Measurements from ENCODE around the gene SUMO3.

The SUMO3 gene

GRCh38 chr21:44858291-44858690 is 40.4 kb upstream of the SUMO3 start:
- DNase-seq (ENCODE audit: low read depth), result no peak
- in situ Hi-C loops (cut with HindIII; ENCODE audit: low sequenced_read_pairs), result no loop called here
- TF ChIP-seq, protein P1, sequence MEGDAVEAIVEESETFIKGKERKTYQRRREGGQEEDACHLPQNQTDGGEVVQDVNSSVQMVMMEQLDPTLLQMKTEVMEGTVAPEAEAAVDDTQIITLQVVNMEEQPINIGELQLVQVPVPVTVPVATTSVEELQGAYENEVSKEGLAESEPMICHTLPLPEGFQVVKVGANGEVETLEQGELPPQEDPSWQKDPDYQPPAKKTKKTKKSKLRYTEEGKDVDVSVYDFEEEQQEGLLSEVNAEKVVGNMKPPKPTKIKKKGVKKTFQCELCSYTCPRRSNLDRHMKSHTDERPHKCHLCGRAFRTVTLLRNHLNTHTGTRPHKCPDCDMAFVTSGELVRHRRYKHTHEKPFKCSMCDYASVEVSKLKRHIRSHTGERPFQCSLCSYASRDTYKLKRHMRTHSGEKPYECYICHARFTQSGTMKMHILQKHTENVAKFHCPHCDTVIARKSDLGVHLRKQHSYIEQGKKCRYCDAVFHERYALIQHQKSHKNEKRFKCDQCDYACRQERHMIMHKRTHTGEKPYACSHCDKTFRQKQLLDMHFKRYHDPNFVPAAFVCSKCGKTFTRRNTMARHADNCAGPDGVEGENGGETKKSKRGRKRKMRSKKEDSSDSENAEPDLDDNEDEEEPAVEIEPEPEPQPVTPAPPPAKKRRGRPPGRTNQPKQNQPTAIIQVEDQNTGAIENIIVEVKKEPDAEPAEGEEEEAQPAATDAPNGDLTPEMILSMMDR (IDR thresholded peaks at IDR 0.05; ENCODE audit: low read depth, low read length, missing control alignments), result no peak
- H3K4me3 ChIP-seq (ENCODE audit: low read depth, low read length), result no peak overlapping the region

DNA sequence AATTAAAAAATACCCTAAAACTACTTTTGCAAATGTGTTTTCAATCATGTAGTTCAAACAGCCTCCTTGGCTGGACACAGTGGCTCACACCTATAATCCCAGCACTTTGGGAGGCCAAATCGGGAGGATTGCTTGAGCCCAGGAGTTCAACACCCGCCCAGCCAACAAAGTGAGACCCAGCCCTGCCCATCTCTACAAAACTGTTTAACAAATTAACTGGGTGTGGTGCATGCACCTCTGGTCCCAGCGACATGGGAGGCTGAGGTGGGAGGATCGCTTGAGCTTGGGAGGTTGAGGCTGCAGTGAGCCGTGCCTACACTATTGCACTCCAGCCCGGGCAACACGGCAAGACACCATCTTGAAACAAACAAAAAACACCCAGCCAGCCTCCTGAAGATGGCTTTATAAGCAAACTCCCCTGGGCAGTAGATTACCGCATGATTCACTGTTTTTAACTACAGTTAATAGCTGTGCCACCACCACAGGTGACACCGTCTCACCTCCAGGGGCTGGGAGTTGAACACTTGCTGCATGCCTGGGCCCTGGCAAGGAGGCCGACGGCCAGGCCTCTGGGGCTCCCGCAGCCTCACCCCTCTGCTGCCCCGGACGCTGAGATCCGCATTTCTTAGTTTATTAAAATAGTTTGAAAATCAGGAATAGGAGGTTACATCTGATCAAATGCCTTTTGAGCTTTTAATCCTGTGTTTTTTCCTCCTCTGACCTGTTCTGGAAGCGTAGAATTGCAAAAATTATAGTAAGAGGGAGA is 39.4 kb upstream of the SUMO3 start:
- TF ChIP-seq, protein P1 (IDR thresholded peaks at IDR 0.05; ENCODE audit: low read depth, low read length, missing control alignments), result no peak
- no peak overlapping the region for H3K4me3 ChIP-seq (ENCODE audit: low read depth, low read length)
- no peak for DNase-seq (ENCODE audit: low read depth)
- in situ Hi-C loops (cut with HindIII; ENCODE audit: low sequenced_read_pairs), result no loop called here

DNA sequence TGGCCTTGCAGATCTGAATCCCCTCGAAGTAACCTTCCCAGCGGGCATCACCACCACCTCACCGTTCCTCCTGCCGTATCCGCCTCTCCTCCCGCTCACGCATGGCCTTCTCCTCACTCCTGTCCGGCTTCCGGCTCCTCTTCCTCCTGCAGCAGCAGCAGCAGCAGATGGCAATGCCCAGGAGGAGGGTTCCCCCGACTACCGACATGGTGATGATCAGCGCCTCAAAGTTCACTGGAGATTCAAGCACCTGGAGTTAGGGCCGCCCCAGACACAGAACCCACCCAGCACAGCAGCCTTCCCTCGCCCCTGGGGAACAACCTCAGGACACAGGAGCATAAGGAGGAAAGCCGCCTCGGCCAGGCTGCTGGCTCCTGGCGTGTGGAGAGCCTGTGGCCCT is 38.3 kb upstream of the SUMO3 start:
- no peak overlapping the region for H3K4me3 ChIP-seq (ENCODE audit: low read depth, low read length)
- TF ChIP-seq, protein P1 (IDR thresholded peaks at IDR 0.05; ENCODE audit: low read depth, low read length, missing control alignments), result no peak
- in situ Hi-C loops (cut with HindIII; ENCODE audit: low sequenced_read_pairs), result no loop called here
- no peak for DNase-seq (ENCODE audit: low read depth)

DNA sequence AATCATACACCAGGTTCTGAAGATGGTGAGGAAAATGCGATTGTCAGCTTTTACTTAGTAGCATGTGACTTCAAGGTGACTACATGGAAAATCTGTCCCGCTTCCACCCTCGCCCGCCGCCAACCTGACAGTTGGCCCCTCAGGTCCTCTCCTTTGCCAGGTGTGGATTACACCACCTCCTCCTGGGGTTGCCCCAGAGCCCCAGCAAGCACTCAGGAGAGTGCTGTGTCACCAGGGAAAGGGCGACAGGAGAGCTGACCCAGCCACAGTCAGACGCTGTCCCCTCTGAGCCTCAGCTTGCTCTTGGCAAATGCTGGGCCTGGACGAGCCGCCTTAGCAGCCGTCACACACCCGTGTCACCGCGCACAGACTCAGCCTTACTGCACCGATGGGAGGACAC is 37.7 kb upstream of the SUMO3 start:
- no peak for DNase-seq (ENCODE audit: low read depth)
- in situ Hi-C loops (cut with HindIII; ENCODE audit: low sequenced_read_pairs), result no loop called here
- TF ChIP-seq, protein P1 (IDR thresholded peaks at IDR 0.05; ENCODE audit: low read depth, low read length, missing control alignments), result no peak
- H3K4me3 ChIP-seq (ENCODE audit: low read depth, low read length), result no peak overlapping the region

- no peak for DNase-seq (ENCODE audit: low read depth)
- in situ Hi-C loops (cut with HindIII; ENCODE audit: low sequenced_read_pairs), result loop anchor here (5.0 kb wide), 1 partner anchor 48 kb away; no protein-coding TSS in a partner anchor
- no peak overlapping the region for H3K4me3 ChIP-seq (ENCODE audit: low read depth, low read length)
- TF ChIP-seq, protein P1 (IDR thresholded peaks at IDR 0.05; ENCODE audit: low read depth, low read length, missing control alignments), result no peak
Observed at GRCh38 chr21:44854664-44855446, 37.0 kb upstream of the SUMO3 start.

- DNase-seq (ENCODE audit: low read depth), result no peak
- TF ChIP-seq, protein P1 (IDR thresholded peaks at IDR 0.05; ENCODE audit: low read depth, low read length, missing control alignments), result no peak
- in situ Hi-C loops (cut with HindIII; ENCODE audit: low sequenced_read_pairs), result loop anchor here (5.0 kb wide), 1 partner anchor 47 kb away; no protein-coding TSS in a partner anchor
- no peak overlapping the region for H3K4me3 ChIP-seq (ENCODE audit: low read depth, low read length)
Observed at GRCh38 chr21:44854391-44854663, 36.5 kb upstream of the SUMO3 start.
